Measurements from ENCODE around the gene VCL. TPM values are rescaled to one million over a fixed set of nuclear protein-coding genes. Genes with fewer than 3 reads are reported as not detected.

The VCL gene
- total RNA-seq, 1 experiment from 2014 or later = 291 TPM

- no peak overlapping the region for H3K56ac ChIP-seq (ENCODE audit: insufficient read length, low read depth, low read length)
- no peak overlapping the region for H4K5ac ChIP-seq (ENCODE audit: insufficient read length, low read depth, low read length)
- H3K18ac ChIP-seq (ENCODE audit: insufficient read length, low read depth, low read length) = no peak overlapping the region
- no peak overlapping the region for H2AFZ ChIP-seq (ENCODE audit: low read length)
- H3T11ph ChIP-seq (ENCODE audit: low read length) = no peak overlapping the region
- no peak overlapping the region for H2BK12ac ChIP-seq (ENCODE audit: insufficient read length, low read depth, low read length)
- no peak overlapping the region for H2BK120ac ChIP-seq (ENCODE audit: low read depth, low read length, poor library complexity, severe bottlenecking)
- H3K36me3 Mint-ChIP-seq (ENCODE audit: insufficient read depth in 1 of 3, low read depth in 3 of 3) = peaks cover 34 to 52% (median 49%) of the 10 kb centered on the region in 3 experiments
- peak overlapping the region; percentile 95 to 96 for H3K4me3 Mint-ChIP-seq
- peaks cover 58% of the 10 kb centered on the region for H3K79me2 ChIP-seq (ENCODE audit: insufficient read depth, low read length)
- peak overlapping the region; percentile 56 for H3K4me2 ChIP-seq (ENCODE audit: insufficient read depth, insufficient read length, low read length)
- no peak for DNase-seq
- peaks cover 33 to 40% of the 10 kb centered on the region in 2 experiments for H3K4me1 Mint-ChIP-seq
- H3K4me1 ChIP-seq (ENCODE audit: insufficient read depth, low read length) = peaks cover 4% of the 10 kb centered on the region; the same call in 1 of the 2 replicates
- peak overlapping the region; percentile 1 for H3K9ac ChIP-seq (ENCODE audit: extremely low read depth, insufficient read length, low read length)
- no peaks in the 10 kb centered on the region for H3K27me3 ChIP-seq (ENCODE audit: insufficient read depth, low read length)
- peaks cover 11% of the 10 kb centered on the region for H3K23me2 ChIP-seq (ENCODE audit: insufficient read length, low read depth, low read length, poor library complexity, severe bottlenecking)
- H4K20me1 ChIP-seq (ENCODE audit: control insufficient read depth, insufficient read depth, insufficient read length) = peaks cover 2% of the 10 kb centered on the region
- peak overlapping the region; percentile 6 to 51 (median 47); a peak in 4 of 7 replicates for H3K27ac Mint-ChIP-seq
- H2AK5ac ChIP-seq (ENCODE audit: insufficient read length, low read length) = no peak overlapping the region
- peaks cover 0 to 3% of the 10 kb centered on the region in 2 experiments; a peak in 1 of 5 replicates for H3K9me3 Mint-ChIP-seq
- no peak overlapping the region for H4K8ac ChIP-seq (replicated peaks; ENCODE audit: insufficient read length, low read depth, low read length)
- no peak overlapping the region for H3K23ac ChIP-seq (ENCODE audit: insufficient read length, low read depth, low read length)
- H2BK15ac ChIP-seq (ENCODE audit: low read depth, low read length) = no peak overlapping the region
- no peak overlapping the region for H3K14ac ChIP-seq (ENCODE audit: insufficient read depth, low read length)
- no peak overlapping the region for H2BK20ac ChIP-seq (ENCODE audit: low read depth, low read length, poor library complexity, severe bottlenecking)
- TF ChIP-seq, protein P1, sequence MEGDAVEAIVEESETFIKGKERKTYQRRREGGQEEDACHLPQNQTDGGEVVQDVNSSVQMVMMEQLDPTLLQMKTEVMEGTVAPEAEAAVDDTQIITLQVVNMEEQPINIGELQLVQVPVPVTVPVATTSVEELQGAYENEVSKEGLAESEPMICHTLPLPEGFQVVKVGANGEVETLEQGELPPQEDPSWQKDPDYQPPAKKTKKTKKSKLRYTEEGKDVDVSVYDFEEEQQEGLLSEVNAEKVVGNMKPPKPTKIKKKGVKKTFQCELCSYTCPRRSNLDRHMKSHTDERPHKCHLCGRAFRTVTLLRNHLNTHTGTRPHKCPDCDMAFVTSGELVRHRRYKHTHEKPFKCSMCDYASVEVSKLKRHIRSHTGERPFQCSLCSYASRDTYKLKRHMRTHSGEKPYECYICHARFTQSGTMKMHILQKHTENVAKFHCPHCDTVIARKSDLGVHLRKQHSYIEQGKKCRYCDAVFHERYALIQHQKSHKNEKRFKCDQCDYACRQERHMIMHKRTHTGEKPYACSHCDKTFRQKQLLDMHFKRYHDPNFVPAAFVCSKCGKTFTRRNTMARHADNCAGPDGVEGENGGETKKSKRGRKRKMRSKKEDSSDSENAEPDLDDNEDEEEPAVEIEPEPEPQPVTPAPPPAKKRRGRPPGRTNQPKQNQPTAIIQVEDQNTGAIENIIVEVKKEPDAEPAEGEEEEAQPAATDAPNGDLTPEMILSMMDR (conservative IDR thresholded peaks at IDR 0.05) = no peak
- H3K9me3 ChIP-seq (ENCODE audit: control insufficient read depth, low read depth, low read length) = no peaks in the 10 kb centered on the region
- no peak overlapping the region for H2BK5ac ChIP-seq (ENCODE audit: insufficient read length, low read length)
- no peak overlapping the region for H3K4ac ChIP-seq (ENCODE audit: low read depth, low read length)
- no peaks in the 10 kb centered on the region for H3K79me1 ChIP-seq (ENCODE audit: insufficient read depth, low read depth, low read length, poor library complexity, severe bottlenecking)
- H3K27ac ChIP-seq (ENCODE audit: insufficient read length, low read depth, low read length) = no peak overlapping the region
- WGBS (ENCODE audit: extremely low coverage, insufficient read length, low lambda C conversion rate) = 100% methylated on average over 2 of the region's 7 CpGs
- H3K27me3 Mint-ChIP-seq (ENCODE audit: low read depth) = no peaks in the 10 kb centered on the region; the same call in 1 of the 2 replicates
- H4K91ac ChIP-seq (ENCODE audit: insufficient read length, low read depth, low read length) = no peak overlapping the region
Observed at GRCh38 chr10:74000892-74001669, 3.2 kb downstream of the VCL start.

Data from H9 (cell line).